SH-SY5Y (cell line): ENCODE data around the gene MBNL2.

ENCODE experiments used
- GATA2 ChIP-seq: IDR thresholded peaks from 2 replicates; pipeline ENCODE4 v1.6.1; 2011; ENCODE audit warnings: mild to moderate bottlenecking, low read depth, low read length
- GATA3 ChIP-seq: IDR thresholded peaks from 2 replicates; pipeline ENCODE4 v1.6.1; 2011; ENCODE audit warnings: low read depth, mild to moderate bottlenecking, low read length, moderate library complexity

DNA sequence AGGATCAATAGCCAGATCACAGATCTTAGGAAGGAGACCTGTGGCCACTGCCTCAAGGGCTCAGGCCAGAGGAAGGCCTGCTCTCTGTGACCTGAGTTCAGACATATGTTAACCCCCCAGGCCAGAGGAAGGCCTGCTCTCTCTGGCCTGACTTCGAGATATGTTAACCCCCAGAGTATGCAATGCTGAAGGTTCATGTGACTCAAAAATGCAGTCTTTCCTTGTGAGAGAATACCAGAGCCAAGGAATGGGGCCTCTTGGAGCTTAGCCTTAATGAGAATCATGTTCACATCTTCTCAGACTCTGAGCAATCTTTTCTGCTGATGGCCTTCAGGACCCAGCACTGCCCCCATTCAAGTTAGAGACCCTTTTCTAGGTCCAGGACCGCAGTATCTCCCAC is 36.7 kb downstream of the MBNL2 start:
- no peak for TF ChIP-seq GATA2
- no peak for TF ChIP-seq GATA3
